Loucy (cell line): ENCODE results near the gene SLU7.

ENCODE experiments used
- H2AFZ ChIP-seq: fragments of 200-600 bp; sonication (generic); 2 replicates; pipeline ENCODE4 v1.6.0; 2016; ENCODE audit warnings: antibody characterized with exemption, mild to moderate bottlenecking, low read length, moderate library complexity
- H3F3A ChIP-seq: fragments of 200-600 bp; 2 replicates; pipeline ENCODE4 v1.6.0; 2016; ENCODE audit warnings: antibody characterized with exemption, low read depth, mild to moderate bottlenecking
- H3K27me3 ChIP-seq: fragments of 200-600 bp; sonication (generic); 2 replicates; pipeline ENCODE4 v1.6.1; 2014; ENCODE audit warnings: low read length, mild to moderate bottlenecking; ENCODE audit not compliant: insufficient read depth, poor library complexity, severe bottlenecking
- H3K36me3 ChIP-seq: fragments of 200-600 bp; sonication (generic); 2 replicates; pipeline ENCODE4 v1.6.1; 2016; ENCODE audit warnings: low read length; ENCODE audit not compliant: insufficient read depth
- H3K4me1 ChIP-seq: fragments of 200-600 bp; sonication (generic); 2 replicates; pipeline ENCODE4 v1.5.1; 2014; ENCODE audit warnings: low read length, mild to moderate bottlenecking; ENCODE audit not compliant: insufficient read depth, poor library complexity, severe bottlenecking
- H3K4me2 ChIP-seq: fragments of 200-600 bp; sonication (generic); 2 replicates; pipeline ENCODE4 v1.6.0; 2014; ENCODE audit warnings: antibody characterized with exemption, low read length, low read depth, mild to moderate bottlenecking; ENCODE audit not compliant: poor library complexity, severe bottlenecking
- H3K4me3 ChIP-seq: fragments of 200-600 bp; sonication (generic); 2 replicates; pipeline ENCODE4 v1.5.1; 2014; ENCODE audit warnings: low read length, mild to moderate bottlenecking, mixed read lengths; ENCODE audit not compliant: poor library complexity, severe bottlenecking
- H3K79me2 ChIP-seq: fragments of 200-600 bp; sonication (generic); 2 replicates; pipeline ENCODE4 v1.6.1; 2014; ENCODE audit warnings: low read length; ENCODE audit not compliant: insufficient read depth
- H3K9ac ChIP-seq: fragments of 200-600 bp; sonication (generic); 2 replicates; pipeline ENCODE4 v1.6.0; 2014; ENCODE audit warnings: mild to moderate bottlenecking, low read depth, low read length, moderate library complexity; ENCODE audit not compliant: poor library complexity, severe bottlenecking
- H3K9me2 ChIP-seq: fragments of 200-600 bp; sonication (generic); replicated peaks from 2 replicates; pipeline ENCODE4 v1.6.1; 2016; ENCODE audit warnings: low read depth, low read length, mixed read lengths
- H3K9me3 ChIP-seq: fragments of 200-600 bp; sonication (generic); 2 replicates; pipeline ENCODE4 v1.6.1; 2014; ENCODE audit warnings: mild to moderate bottlenecking, antibody characterized with exemption, low read length, low read depth; ENCODE audit not compliant: insufficient read depth
- H4K20me1 ChIP-seq: fragments of 200-600 bp; sonication (generic); 2 replicates; pipeline ENCODE4 v1.6.0; 2014; ENCODE audit warnings: antibody characterized with exemption, low read length, mild to moderate bottlenecking; ENCODE audit not compliant: insufficient read depth, poor library complexity, severe bottlenecking
- EZH2phosphoT487 ChIP-seq: fragments of 200-600 bp; IDR thresholded peaks from 2 replicates; pipeline ENCODE4 v1.6.1; 2018; ENCODE audit warnings: antibody characterized with exemption, mild to moderate bottlenecking, moderate library complexity, borderline replicate concordance
- TF ChIP-seq, protein P1 (sequence below): fragments of 200-600 bp; sonication (generic); conservative IDR thresholded peaks from 2 replicates; pipeline ENCODE4 v1.5.1; 2014; ENCODE audit warnings: mild to moderate bottlenecking, antibody characterized with exemption, low read length

SLU7 gene

DNA sequence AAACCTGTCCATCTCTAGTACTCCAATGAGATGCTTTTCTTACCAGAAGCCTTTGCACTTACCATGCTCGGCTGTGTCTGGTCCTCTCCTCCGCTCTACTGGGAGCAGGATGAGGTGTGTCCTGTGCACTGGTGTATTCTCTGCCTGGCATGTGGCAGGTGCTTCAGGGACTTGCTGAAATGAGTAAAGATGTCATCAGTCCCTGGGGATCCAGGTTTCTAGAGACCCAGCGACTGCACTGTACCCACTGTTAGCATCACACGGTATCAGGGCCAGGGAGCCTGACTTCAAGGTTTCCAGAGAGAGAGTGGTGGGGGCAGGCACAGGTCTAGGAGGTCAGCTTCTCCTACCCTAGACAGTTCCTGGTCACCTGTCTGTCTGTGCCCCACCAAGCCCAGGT lies 13.3 kb upstream of the SLU7 start:
- no peaks in the 10 kb centered on the region for H3K9me3 ChIP-seq
- peaks cover 11% of the 10 kb centered on the region for H3K4me1 ChIP-seq
- H3K79me2 ChIP-seq: peaks cover 10% of the 10 kb centered on the region
- no peak overlapping the region for H2AFZ ChIP-seq
- H3K27me3 ChIP-seq: no peaks in the 10 kb centered on the region
- no peaks in the 10 kb centered on the region for H4K20me1 ChIP-seq
- no peak for TF ChIP-seq EZH2phosphoT487
- TF ChIP-seq, protein P1, sequence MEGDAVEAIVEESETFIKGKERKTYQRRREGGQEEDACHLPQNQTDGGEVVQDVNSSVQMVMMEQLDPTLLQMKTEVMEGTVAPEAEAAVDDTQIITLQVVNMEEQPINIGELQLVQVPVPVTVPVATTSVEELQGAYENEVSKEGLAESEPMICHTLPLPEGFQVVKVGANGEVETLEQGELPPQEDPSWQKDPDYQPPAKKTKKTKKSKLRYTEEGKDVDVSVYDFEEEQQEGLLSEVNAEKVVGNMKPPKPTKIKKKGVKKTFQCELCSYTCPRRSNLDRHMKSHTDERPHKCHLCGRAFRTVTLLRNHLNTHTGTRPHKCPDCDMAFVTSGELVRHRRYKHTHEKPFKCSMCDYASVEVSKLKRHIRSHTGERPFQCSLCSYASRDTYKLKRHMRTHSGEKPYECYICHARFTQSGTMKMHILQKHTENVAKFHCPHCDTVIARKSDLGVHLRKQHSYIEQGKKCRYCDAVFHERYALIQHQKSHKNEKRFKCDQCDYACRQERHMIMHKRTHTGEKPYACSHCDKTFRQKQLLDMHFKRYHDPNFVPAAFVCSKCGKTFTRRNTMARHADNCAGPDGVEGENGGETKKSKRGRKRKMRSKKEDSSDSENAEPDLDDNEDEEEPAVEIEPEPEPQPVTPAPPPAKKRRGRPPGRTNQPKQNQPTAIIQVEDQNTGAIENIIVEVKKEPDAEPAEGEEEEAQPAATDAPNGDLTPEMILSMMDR: no peak
- H3K36me3 ChIP-seq: peaks cover 17% of the 10 kb centered on the region; the same call in 1 of the 2 replicates
- no peak overlapping the region for H3K4me3 ChIP-seq
- no peaks in the 10 kb centered on the region for H3K9me2 ChIP-seq
- no peak overlapping the region for H3K9ac ChIP-seq
- H3K4me2 ChIP-seq: no peak overlapping the region
- no peaks in the 10 kb centered on the region for H3F3A ChIP-seq

- Histone ChIP-seq H4K20me1 (peaks cover 16% of the 10 kb centered on the region), H2AFZ (no peak overlapping the region), H3K4me1 (peaks cover 25% of the 10 kb centered on the region), H3K4me2 (peak overlapping the region; percentile 20), H3K36me3 (peaks cover 17% of the 10 kb centered on the region; the same call in 1 of the 2 replicates), H3F3A (peaks cover 10% of the 10 kb centered on the region; the same call in 1 of the 2 replicates), H3K4me3 (no peak overlapping the region), H3K9ac (no peak overlapping the region), H3K9me2 (no peaks in the 10 kb centered on the region), H3K27me3 (no peaks in the 10 kb centered on the region), H3K79me2 (peaks cover 56% of the 10 kb centered on the region), H3K9me3 (no peaks in the 10 kb centered on the region)
- TF ChIP-seq, protein P1: no peak
- TF ChIP-seq EZH2phosphoT487: no peak
These were observed 8.7 kb upstream of the SLU7 start for GRCh38 chr5:160427607-160428006.

GRCh38 chr5:160423099-160423498 lies 4.2 kb upstream of the SLU7 start:
- peak overlapping the region; percentile 97 for H3K9ac ChIP-seq
- peak overlapping the region; percentile 84 for H3K4me2 ChIP-seq
- H3F3A ChIP-seq: peaks cover 10% of the 10 kb centered on the region; the same call in 1 of the 2 replicates
- TF ChIP-seq, protein P1: no peak
- no peak for TF ChIP-seq EZH2phosphoT487
- peak overlapping the region; percentile 90 for H3K4me3 ChIP-seq
- no peaks in the 10 kb centered on the region for H3K9me3 ChIP-seq
- H3K9me2 ChIP-seq: no peaks in the 10 kb centered on the region
- H3K4me1 ChIP-seq: peaks cover 40% of the 10 kb centered on the region
- H3K27me3 ChIP-seq: no peaks in the 10 kb centered on the region
- 0 out of 2 replicates have a peak, but pooled peaks cover 8% of the 10 kb centered on the region for H3K36me3 ChIP-seq
- H2AFZ ChIP-seq: no peak overlapping the region
- peaks cover 70% of the 10 kb centered on the region for H3K79me2 ChIP-seq
- peaks cover 21% of the 10 kb centered on the region for H4K20me1 ChIP-seq
